Measurements from ENCODE around the gene SIGLEC9.
A peak's percentile ranks its signal among the peaks of the same experiment; 100 is the strongest.

SIGLEC9 gene

DNA sequence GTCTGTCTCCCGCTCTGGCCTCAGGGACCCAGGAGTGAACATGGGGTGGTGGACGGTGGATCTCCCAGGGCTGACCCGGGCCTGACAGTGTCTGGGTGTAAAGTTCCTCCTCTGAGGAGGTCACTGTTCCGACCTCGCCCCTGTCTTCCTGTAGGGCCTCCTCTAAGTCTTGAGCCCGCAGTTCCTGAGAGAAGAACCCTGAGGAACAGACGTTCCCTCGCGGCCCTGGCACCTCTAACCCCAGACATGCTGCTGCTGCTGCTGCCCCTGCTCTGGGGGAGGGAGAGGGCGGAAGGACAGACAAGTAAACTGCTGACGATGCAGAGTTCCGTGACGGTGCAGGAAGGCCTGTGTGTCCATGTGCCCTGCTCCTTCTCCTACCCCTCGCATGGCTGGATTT lies at the start of gene SIGLEC9:
TSS of gene SIGLEC9 (plus strand) at position 178 of the 400 bp plus-strand sequence. CDS start at position 247, 69 bp downstream.
- DNase-seq: no peak

DNA sequence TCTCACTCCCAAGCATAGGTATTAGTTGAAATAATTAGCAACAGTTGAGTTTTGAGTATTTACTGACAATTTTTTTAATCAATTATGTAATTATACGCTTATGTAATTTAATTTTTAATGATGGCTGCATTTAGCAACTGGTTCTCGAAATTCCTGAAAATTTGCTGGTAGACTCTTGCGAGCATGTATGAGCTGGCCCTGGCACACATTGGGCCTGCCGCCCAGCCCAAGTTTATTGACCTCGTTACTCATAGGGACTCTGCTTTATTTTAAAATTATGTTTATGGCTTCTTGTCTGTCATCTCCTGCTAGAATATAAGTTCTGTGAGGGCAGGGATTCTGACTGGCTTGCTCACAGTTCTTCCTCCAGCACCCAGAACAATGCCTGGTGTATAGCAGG lies 48.7 kb upstream of the SIGLEC9 start:
- no peak for DNase-seq

DNA sequence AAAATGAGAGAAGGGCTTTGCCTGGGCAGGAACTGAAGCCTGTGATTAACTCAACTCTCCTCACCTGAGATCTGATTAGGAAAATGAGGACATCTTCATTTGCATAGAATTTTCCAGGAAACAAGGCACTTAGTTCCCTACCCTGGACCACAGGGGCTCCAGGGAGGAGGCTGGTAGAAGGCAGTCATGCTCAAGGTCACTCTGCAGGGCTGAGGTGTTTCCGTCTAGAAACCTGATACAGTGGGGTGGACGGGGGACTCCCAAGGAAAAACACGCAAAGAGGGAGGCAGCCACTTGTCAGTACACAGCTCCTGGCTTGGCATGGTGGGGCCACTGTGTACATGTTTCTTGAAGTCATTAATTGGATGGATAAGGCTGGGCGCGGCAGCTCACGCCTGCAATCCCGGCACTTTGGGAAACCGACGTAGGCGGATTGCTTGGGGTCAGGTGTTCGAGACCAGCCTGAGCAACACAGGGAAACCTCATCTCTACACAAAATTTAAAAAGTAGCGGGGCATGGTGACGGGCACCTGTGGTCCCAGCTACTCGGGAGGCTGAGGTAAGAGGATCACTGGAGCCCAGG lies 48.0 kb upstream of the SIGLEC9 start:
- DNase-seq: no peak

DNA sequence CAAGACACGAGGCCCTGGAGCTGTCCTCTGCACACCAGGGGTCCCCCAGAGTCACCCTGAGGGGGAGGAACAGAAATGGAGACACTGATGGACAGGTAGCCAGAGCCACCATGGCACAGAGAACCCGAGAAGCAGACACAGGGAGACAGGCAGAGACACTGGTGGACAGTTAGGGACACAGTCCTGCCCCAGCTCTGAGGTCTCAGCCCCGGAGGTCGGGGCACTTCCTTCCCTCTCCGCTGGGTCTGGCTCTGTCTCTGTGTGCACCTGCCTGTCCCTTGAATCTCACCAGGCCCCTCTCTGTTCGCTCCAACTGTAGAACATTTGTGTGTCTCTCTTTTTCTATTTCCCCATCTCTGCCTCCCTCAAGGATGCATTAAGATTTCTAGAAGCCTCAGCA lies 46.6 kb upstream of the SIGLEC9 start:
- DNase-seq: no peak

DNA sequence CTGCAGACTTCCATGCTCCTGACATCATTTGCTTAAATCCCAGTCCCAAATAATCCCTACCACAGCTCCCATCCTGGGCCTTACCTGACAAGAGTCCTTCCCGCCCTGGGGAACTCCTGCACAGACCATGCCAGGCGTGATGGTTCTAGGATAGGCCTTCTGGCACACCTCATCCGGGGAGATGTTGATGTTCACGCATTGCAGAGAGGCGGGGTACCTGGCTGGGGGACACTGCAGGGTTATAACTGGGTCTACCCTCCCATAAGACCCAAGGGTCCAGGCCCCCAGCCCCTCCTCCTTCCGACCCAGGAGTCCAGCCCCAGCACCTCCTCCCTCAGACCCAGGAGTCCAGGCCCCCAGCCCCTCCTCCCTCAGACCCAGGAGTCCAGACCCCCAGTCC lies 46.0 kb upstream of the SIGLEC9 start:
- no peak for DNase-seq

DNA sequence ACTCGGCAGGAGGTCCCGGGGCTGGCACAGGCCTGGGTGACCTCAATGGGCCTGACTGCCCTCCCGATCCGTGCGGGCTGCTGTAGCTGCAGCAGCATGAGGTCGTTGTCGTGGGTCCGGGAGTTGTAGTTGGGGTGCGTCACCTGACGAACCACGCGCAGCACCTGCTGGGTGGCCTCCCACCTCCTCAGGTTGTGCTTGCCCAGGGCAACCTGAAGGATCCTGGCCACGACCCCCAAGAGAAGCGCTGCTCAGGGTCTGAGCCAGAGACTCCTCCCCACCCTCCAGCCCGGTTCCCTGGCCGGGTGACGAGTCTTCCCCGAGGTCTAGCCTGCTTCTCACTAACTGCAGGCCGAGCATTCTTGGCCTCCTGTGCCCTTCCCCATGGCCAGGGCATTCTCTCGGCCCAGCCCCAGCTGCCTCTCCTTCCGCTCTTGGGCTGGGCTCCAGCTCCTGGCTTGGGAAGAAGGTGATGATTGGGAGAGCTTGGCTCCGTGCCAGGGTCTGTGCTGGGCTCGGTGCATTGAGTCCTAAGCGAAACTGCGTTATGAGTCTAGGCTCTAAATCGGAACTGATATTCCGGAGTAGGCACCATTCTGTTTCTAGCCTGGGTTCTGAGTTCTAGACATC lies 45.1 kb upstream of the SIGLEC9 start:
- DNase-seq: peak; percentile 50

DNA sequence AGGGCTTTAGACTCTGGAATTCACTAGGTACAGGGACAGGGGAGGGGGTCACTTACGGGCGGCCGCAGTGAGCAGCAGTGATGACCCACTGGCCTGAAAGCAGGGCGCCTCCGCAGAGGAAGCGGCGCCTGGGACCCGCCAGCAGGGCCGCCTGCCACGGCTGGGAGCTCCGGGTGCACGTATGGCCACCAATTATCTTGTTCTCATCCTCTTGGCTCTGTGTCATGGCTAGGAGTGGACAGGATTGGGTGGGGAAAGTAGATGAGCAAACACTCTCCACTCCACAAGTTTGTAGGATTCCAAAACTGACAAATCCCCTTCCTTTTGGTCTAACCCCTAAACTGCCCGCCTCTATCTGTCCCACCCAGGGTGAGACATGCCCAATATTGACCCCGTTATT lies 43.2 kb upstream of the SIGLEC9 start:
- DNase-seq: no peak

DNA sequence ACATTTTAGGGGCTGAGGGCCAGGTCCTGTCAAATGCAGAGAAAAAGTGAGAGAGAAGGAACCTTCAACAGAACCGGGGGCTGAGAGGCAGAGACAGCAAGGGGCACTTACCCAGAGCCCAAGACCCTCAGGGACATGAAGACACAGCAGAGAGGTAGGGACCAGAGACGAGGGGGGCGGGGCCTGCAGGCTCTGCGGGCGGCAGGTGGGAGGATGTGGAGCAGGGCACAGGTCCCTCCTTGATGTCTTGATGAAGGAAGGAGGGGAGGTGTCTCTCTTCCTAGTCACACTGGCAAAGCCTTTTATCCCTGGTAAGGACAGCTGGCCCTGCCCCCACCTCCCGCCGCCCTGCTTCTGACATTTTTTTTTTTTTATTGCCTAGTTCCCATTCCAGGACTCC lies 42.1 kb upstream of the SIGLEC9 start, which contains the start of gene KLK14:
TSS of gene KLK14 (minus strand) at position 277 of the 400 bp plus-strand sequence. CDS start at position 4, 273 bp downstream.
- DNase-seq: no peak

DNA sequence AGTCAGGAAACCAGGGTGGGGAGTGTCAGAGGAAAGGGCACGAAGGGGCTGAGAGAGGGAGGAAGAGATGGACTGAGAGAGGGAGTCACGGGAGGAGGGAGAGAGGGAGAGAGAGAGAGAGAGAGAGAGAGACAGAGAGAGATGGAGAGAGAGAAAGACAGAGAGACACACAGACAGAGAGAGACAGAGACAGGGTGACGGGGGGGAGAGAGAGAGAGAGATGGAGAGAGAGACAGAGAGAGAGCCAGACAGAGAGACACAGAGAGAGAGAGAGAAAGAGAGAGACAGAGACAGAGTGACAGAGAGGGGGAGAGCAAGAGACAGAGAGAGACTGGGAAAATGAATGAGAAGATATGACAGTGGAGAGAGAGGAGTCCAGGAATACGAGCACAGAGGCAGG lies 41.5 kb upstream of the SIGLEC9 start:
- DNase-seq: no peak

DNA sequence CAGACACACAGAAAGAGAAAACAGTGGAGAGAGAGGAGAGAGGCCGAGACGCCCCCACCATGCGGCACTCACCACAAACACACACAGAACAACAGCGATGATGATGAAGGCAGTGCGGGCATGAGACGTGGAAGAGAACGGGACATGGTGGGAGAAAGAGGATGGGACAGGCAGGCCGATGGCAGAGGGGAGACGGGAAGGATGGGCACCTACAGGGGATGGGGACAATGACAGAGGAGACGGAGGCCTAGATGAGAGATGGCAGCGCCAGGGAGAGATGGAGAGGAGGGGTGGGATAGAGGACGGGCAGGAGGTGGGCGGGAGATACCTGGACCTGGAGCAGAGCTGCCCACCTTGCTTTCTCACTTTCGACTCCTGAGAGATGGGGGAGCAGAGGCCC lies 40.9 kb upstream of the SIGLEC9 start:
- no peak for DNase-seq

DNA sequence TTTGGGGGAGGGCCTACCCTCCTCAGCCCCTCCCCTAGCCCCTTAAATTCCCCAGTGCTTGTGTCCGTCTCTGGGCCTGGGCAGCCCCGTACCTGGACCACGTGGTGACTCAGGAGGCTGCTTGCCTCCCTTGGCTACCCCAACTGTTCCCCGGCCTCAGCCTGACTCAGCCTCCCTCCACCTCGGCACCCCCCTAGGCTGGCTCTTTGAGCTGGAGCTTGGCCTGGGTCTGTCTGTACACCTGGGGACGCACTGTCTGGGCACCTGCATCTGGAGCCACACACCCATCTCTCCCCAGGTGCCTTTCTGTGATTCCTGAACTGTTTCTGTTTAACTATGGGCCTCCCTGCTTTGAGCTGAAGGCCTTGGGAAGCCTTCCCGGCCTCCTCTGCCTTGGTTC lies 40.2 kb upstream of the SIGLEC9 start:
- no peak for DNase-seq

DNA sequence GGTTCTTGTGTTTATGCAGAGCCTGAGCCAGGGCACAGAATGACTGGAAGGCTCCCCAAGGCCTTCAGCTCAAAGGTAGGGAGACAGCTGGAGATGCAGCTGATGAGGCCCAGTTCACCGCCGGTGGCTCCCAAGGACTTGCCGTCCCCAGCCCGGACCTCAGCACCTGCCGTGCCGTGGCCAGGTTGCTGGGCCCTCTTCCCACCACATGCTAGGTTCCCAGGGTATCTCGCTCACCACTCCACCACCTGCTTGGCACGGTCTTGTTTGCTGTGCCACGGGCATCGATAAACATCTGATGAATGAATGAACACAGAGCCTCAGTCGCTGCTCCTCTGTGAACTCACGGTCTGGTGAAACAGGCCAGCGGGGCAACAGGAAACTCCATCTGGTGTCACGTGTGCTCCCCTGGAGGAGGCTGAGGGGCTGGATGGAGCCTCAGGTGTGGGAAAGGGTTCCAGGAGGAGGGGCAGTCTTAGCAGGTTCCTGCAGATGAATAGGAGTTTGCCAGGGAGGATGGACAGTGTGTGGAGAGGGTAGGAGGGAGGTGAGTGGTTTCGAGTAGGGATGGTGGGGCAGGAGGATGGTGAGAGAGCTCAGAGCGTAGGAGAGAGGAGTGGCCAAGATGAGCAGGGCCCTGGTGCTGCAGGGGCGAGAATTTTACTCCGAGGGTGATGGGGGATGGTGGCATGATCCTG lies 38.4 kb upstream of the SIGLEC9 start:
- no peak for DNase-seq

DNA sequence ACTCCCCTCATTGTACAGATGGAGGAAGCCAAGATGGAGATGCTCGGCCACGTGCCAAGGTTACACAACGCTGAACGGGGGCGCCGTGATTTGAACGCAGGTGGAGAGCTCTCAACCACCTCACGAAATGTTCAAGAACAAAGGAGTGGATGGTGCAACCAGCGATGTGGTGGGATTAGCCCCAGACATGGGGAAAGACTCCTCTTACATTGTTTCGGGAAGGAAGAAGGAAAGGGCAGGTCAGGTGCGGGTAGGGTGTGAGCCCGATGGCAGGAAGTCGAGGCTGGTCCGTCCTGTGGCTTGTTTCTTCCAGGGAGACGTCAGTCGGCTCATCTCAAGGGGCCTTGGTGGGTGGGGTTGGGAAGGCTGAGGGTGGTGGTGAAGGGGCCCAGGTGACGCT lies 34.9 kb upstream of the SIGLEC9 start:
- DNase-seq: no peak

DNA sequence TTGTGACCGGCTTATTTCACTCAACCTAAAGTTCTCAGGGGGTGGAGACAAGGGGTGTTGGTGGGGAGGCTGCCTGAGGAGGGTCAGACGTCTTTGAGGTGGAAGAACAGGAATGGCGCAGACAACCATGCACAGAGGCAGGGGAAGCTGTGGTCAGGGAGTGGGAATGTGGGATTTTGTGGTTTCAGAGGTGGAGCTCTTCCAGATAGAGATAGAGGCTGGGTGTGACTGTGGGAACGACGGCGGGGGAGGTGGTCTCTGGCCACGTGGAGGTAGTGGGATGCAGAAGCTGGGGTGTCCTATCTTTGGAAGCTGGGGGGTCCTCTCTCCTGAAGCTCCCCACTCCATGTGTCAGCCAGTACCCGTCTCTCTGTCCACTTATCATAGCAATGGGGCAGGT lies 34.2 kb upstream of the SIGLEC9 start:
- DNase-seq: no peak

DNA sequence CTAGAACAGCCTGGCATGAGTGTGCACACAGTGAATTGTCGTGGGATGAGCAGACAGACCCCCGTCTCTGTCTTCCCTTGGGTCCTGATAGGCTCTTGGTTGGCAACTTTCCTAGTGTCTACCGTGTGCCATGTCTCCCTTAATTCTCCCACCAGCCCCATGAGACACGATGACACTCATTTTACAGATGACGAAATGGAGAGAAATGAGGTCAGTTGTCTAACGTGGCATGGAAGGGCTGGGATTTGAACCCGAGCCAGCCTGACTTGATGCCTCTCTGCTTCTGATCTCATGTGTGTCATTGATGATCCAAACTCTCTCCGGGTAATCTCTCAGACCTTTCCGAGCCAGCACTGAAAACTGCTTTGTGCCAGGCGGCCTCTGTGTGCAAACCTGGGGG lies 33.6 kb upstream of the SIGLEC9 start:
- no peak for DNase-seq

DNA sequence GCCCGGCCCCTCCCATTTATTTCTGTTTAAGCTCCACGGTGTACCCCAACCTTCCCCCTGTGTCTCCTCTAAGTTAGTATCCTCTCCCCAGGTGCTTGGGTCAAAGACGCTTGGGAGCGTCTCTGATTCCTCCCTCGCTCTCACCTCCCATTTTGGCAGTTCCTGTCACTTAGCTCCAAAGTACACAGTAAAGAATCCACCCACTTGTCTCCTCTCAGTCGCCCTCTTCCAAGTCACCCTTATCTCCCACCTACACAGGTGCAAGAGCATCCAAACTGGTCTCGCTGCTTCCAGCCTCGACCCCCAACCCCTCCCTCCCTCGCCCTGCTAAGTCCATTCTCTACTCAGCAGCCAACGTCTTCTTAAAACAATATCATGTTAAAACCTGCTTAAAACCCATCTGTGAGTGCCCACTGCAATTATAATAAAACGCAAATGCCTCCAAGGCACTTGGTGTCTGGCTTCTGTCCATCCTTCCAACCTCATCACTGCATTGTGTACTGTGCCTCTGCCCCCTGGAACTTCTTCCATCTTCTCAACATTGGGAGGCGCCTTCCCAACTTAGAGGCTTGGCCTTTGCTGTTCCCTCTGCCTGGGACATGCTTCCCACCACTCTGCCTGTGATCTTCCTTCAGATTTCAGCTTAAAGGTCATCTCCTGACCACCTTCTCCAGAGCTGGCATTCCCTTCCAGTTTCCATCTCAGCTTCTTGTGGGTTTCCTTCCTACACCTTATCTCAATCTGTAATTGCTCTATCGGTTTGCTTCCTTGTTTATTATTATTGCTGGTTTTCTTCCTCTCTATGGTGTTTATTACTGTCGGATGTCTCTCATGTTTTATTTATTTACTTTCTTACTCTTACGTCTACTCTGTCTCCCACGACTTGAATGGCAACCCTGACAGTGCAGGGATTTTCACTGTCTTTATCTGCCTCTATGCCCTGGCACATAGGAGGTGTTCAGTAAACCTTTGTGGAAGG lies 32.5 kb upstream of the SIGLEC9 start:
- peak; percentile 5 for DNase-seq

DNA sequence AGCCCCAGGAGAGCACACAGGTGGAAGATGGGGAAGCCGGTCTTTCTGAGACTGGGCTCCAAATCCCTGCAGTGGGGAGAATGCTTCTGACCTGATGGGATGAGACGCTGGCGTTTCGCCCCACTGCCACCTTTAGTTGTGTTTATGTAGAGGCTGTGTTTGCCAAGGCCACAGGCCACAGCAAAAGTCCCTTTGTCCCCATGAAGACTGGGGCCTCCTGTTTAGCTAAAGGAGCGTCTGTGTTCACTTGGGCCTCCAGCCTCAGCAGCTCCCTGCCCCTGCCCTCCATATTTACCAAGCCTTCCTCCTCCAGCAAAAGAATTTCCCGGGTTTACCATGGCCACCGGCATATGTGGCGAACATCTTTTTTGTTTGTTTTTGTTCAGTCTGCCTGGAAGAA lies 31.6 kb upstream of the SIGLEC9 start:
- no peak for DNase-seq

DNA sequence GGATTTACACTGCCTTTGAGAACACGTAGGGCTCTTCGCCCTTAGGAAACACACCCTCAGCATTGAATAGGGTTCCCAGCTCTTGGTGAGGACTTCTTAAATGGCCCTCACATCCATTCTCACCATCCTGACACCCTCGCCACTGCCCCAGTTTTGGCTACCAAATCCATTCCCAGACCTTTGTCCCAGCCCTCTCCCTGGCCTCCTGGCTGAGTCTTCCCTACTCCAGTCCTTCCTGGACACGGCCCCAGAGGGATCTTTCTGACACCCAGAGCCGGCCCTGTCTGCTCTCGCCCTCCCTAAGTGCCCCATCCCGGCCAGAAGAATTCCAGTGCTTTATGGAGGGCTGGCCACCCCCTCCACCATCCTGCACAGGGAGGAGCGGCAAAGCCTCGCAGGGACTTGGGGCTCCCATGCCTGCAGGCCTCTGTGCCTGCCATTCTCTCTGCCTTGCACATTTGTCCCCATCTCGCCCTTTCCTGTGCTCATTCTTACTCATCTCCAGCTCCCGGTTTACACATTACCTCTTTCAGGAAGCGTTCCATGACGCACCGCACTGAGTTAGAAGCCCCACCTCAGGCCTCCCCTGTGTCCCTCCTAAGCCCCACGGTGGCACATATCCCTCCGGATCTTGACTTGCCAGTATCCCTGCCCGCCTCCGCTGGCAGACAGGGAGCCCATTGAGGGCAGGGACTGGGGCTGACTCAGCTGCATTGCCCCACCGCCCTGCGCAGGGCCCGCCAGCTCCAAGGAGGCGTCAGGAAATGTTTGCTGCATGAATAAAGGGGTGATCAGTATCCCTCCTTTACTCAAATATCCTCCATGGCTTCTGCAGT lies 31.0 kb upstream of the SIGLEC9 start:
- no peak for DNase-seq

DNA sequence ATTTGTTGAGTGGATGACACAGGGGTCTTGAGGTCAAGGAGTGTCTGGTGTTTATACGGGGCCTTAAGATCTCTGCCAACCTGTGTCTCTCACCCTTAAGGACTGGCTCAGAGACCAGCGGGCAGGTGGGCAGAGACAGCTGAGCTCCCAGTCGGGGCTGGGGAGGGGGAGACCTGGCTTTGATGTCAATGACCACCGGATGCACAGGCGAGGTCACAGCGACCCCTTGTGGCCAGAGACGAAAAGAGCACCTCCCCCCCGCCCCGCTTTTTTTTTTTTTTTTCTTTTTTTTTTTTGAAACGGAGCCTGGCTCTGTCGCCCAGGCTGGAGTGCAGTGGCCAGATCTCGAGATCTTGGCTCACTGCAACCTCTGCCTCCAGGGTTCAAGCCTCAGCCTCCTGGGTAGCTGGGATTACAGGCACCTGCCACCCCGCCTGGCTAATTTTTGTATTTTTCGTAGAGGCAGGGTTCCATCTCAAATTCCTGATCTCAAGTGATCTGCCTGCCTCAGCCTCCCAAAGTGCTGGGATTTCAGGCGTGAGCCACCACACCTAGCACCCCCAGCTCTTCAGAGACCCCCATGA lies 29.9 kb upstream of the SIGLEC9 start:
- DNase-seq: peak; percentile 47

DNA sequence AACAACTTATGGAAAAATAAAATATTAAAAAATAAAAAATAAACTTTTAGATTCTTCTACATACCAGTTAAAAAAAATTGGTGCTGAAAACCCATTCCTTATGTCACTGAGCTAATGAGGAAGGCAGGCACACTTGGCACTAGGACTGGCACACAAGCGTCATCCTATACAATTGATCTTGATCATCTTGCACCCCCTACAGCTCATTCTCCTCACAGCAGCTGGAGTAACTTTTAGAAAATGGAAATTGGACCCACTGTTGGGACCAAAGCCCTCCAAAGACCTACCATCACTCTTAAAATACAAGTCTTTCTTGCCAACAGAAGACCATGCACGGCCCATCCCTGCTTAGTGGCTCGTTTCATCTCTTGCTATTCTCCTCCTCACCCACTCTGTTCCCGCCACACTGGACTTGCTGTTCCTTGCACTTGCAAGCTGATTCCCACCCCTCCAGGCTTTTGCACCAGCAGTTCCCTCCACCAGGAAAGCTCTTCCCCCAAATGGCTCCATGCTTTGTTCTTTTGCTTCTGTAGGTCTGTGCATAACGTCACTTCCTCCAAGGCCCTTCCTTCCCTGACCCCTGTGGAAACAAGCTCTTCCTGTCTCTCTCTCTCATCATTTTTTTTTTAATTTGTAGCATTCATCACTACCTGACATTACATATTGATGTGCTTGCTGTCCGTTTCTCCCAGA lies 28.1 kb upstream of the SIGLEC9 start:
- DNase-seq: peak; percentile 1

DNA sequence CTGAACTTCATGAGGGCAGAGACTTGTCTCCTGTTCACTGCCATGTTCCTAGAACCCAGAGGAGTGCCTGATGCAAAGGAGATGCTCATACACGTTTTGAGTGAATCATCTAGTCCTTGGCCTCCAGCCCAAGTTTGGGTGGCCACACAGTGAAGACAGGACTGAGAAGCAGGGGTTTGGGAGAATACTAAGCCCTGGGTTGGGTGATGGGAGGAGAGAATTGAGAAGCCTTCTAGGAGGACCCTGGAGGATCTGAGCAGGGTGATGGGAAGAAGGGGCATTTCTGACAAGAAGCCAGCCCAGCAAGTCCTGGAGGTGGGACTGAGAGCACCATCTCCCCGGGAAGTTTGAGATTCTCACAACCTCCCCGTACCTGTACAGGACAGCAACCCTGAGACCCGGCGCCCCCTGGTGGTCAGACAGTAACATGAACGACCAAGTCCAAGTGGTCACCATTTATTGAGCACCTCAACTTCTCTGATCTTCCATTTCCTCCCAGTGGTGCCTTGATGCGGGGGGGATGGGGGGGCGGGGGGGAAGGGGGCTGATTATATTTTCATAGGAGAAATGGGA lies 27.5 kb upstream of the SIGLEC9 start:
- peak; percentile 49 for DNase-seq
